Fibroblast of pulmonary artery (primary cell): ENCODE data around the gene EEF1AKMT3.

Experiments
- DNase-seq: peaks from one replicate; pipeline ENCODE4 v3.0.0-alpha.2; 2010; ENCODE audit warnings: low read depth
- H3K4me3 ChIP-seq: replicated peaks from 2 replicates; pipeline ENCODE4 v1.5.1; 2011; ENCODE audit warnings: low read depth, mild to moderate bottlenecking, control low read depth, low read length, moderate library complexity
- TF ChIP-seq, protein P1 (sequence below): IDR thresholded peaks from 2 replicates; pipeline ENCODE4 v1.5.1; 2011; ENCODE audit warnings: mild to moderate bottlenecking, control low read depth, low read length, inconsistent platforms; ENCODE audit errors: missing control alignments

EEF1AKMT3 gene

DNA sequence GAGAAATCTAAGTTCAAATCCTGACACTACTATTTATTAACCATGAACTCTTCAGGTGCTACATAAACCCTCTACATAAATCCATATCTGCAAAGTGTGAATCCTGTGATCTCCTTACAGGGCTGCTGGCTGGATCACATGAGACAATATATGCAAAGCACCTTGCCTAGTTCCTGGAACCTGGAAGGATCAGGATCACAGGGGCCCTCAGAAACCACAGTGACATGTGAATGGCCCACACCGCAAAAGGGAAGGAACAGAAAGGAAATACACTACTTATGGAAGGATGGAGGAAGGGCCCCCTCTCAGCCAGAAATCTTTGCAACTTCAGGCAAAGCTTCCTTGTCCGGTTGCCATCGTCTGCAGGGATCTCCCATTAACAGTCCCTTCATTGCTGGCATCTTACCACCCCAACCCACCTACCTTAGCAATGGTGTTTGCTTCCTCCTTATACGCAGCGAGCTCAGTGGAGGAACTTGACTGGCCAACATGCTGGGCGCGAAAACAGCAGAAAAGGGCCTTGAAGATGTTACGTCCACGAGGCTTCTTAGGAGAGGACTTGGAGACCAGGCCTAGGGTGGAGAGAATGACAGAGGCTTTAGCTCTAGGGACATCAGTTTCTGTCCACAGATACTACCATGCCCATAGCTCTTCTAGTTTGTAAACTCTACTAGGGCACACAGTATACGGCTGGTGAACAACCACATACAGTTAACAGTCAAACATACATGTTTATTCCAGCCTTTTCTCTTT, 56.8 kb downstream of the EEF1AKMT3 start:
- no peak for DNase-seq

DNA sequence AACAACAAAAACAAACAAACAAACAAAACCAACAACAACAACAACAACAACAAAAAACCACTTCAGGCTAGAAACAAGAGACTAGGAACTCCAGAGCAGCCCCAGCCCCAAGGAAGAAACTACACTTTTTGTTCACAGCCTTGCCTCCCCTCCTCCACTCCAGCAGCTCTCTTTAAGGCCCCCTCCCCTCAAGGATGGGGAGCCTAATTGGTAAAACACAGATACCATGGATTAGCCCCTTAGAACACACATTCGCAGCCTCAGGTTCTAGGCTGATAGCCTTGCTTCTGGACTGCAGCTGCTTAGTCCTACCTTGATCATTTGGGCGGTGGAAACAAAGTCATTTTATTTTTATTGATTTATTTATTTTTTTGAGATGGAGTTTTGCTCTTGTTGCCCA, 58.0 kb downstream of the EEF1AKMT3 start:
- no peak for DNase-seq

More for the DNA sequence above, 56.8 kb downstream of the EEF1AKMT3 start:
- no peak overlapping the region for H3K4me3 ChIP-seq
- TF ChIP-seq, protein P1, sequence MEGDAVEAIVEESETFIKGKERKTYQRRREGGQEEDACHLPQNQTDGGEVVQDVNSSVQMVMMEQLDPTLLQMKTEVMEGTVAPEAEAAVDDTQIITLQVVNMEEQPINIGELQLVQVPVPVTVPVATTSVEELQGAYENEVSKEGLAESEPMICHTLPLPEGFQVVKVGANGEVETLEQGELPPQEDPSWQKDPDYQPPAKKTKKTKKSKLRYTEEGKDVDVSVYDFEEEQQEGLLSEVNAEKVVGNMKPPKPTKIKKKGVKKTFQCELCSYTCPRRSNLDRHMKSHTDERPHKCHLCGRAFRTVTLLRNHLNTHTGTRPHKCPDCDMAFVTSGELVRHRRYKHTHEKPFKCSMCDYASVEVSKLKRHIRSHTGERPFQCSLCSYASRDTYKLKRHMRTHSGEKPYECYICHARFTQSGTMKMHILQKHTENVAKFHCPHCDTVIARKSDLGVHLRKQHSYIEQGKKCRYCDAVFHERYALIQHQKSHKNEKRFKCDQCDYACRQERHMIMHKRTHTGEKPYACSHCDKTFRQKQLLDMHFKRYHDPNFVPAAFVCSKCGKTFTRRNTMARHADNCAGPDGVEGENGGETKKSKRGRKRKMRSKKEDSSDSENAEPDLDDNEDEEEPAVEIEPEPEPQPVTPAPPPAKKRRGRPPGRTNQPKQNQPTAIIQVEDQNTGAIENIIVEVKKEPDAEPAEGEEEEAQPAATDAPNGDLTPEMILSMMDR = no peak

More for the DNA sequence above, 58.0 kb downstream of the EEF1AKMT3 start:
- no peak overlapping the region for H3K4me3 ChIP-seq
- TF ChIP-seq, protein P1 = no peak
